Measurements from ENCODE around the gene CDC45. TPM values are rescaled to one million over a fixed set of nuclear protein-coding genes. Genes with fewer than 3 reads are reported as not detected.
"Not testable (repeated sequence)": the region's sequence is repeated elsewhere in the genome, so short reads cannot be mapped to it uniquely, and the experiment has no call there.

CDC45 gene
- total RNA-seq, 1 donor from 2014 or later, result 6.0 TPM

DNA sequence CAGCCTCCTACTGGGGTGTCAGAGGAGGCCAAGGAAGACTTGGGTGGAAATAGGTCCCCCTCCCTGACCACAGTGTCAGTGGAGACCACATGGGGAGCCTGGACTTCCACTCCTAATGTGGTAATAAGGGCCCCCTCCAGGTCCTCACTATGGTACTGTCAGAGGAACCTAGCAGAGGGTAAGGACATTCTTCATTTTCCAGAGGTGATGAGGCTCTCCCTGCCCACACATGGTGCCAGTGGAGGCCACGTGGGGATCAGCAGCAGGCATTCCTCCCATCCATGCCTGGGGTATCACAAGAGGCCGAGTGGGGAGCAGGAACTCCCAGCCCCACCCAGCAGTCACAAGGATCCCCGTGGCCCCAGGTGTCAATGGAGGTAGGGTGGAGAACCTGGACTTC lies 51.0 kb downstream of the CDC45 start:
- DNase-seq, result no peak

DNA sequence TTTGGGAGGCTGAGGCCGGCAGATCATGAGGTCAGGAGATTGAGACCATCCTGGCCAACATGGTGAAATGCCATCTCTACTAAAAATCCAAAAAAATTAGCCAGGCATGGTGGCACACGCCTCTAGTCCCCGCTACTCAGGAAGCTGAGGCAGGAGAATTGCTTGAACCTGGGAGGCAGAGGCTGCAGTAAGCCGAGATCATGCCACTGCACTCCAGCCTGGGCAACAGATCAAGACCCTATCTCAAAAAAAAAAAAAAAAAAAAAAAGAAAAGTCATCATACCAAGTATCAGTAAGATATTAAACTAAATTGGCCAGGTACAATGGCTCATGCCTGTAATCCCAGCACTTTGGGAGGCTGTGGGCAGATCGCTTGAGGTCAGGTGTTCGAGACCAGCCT lies 51.6 kb downstream of the CDC45 start:
- DNase-seq, result not testable (repeated sequence)

DNA sequence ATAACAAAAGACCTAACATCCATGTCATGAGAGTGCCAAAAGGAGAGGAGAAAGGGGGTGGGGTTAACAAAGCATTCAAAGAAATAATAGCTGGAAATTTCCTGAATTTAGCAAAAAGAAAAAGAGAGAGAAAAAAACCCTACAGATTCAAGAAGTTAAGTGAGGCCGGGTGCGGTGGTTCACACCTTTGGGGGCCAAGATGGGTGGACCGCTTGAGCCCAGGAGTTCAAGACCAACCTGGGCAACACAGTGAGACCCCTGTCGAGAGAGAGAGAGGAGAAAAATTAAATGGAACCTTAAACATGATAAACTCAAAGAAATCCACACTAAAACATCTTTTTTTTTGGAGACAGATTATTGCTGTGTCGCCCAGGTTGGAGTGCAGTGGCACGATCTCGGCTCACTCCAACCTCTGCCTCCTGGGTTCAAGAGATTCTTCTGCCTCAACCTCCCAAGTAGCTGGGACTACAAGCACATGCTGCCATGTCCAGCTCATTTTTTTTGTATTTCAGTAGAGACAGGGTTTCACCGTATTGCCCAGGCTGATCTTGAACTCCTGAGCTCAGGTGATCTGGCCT lies 53.4 kb downstream of the CDC45 start:
- DNase-seq, result no peak

DNA sequence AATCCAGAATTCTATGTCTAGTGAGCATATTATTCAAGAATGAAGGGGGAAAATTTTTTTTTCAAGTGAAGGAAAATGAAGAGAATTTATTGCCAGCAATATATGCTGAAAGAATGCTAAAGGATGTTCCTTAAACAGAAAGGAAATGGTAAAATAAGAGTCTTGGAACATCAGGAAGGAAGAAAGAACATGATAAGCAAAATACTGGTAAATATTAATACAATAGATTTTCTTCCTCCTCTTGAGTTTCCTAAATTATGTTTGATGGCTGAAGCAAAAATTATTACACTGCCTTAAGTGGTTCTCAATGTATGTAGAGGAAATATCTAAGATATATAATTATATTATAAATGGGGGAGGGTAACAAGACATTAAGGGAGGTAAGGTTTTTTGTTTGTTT lies 54.1 kb downstream of the CDC45 start:
- no peak for DNase-seq

DNA sequence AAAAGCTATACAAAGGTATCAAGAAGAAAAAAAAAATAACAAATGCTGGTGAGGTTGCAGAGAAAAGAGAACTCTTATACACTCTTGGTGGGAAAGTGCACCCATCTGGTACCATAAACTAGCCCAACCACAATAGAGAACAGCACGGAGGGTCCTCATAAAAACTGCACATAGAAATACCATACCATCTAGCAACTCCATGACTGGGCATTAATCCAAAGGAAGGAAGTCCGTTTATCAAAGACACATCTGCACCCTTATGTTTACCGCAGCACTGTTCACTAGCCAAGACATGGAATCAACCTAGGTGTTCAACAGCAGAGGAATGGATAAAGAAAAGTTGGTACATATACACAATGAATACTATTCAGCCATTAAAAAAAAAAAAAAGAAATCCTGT lies 55.3 kb downstream of the CDC45 start:
- DNase-seq, result no peak

DNA sequence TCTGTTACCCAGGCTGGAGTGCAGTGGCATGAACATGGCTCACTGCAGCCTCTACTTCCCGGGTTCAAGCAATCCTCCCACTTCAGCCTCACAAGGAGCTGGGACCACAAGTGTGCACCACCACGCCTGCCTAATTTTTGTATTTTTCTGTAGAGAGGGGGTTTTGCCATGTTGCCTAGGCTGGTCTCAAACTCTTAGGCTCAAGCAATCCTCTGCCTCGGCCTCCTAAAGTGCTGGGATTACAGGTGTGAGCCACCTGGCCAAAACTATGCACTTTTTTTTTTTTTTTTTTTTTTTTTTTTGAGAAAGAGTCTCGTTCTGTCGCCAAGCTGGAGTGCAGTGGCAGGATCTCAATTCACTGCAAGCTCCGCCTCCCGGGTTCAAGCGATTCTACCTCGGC lies 56.8 kb downstream of the CDC45 start:
- no peak for DNase-seq

DNA sequence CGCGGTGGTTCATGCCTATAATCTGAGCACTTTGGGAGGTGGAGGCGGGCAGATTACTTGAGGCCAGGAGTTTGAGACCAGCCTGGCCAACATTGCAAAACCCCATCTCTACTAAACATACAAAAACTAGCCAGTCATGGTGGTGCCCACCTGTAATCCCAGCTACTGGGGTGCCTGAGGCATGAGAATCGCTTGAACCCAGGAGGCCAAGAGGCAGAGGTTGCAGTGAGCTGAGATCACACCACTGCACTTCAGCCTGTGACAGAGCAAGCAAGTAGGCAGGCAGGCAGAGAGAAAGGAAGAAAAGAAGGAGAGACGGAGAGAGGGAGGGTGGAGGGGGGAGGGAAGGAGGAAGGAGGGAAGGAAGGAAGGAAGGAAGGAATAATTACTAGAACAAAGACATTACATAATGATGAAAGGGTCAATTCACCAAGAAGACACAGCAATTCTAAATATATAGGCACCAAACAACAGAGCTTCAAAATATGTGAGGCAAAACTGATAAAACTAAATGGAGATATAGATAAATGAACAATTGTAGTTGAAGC lies 58.3 kb downstream of the CDC45 start:
- no peak for DNase-seq

DNA sequence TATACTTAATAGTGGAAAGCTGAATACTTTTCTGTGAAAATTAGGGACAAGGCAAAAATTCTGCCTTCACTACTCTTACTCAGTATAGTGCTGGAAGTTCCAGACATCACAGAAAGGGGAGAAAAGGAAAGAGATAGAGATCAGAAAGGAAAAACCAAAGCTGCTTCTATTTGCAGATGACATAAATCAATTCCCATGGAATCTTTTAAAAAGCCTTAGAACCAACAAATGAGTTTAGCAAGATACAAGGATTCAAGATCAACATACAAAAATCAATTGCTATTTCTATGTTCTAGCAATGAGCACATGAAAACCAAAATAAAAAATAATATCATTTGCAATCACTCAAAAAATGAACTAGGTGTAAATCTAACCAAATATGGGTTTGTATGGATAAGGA lies 60.7 kb downstream of the CDC45 start:
- no peak for DNase-seq

DNA sequence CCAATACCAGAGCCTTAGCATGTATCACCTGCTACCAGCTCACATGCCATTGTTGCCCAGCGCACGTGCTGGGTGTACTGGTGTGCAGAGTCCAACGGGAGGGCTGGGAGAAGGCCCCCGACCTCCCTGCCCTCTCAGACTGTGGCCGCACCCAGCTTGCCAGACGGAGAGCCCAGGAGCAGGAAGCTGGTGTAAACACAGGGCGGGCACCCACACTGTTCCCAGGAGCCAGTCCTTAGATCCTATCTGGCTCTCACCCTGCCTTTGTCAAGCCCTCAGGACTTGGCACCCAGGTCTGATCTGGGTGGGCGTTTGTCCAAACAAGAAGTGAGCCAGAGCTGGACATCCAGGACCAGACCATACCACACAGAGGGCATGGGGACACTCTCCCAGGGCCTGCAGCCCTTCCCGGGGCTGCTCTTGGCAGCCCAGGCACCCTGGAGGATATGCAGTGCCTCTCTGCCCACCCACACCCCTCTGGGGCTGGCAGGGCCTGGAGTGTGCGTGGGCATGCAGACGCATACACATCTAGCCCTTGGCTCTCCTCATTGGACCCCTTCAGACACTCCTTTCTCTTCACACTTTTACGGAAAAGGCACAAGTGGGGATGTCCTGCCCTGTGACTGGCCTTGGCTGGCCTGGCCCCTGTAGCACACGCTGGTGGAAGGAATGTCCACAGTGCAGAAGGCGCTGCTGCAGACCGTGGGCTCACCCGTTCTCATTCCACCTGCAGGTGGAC lies 64.4 kb downstream of the CDC45 start:
- no peak for DNase-seq

DNA sequence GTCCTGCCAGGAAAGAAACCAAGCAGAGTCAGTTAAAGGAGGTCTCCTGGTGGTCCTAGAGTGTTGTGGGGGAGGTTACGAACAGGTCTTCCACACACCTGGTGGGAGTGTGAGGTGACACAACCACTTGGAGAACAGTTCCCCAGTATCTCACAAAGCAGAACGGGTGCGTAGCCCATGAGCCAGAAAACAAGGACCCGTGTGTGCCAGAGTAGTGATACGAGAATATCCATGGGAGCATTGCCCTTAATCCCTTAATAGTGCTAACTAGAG lies 66.2 kb downstream of the CDC45 start:
- DNase-seq, result no peak

DNA sequence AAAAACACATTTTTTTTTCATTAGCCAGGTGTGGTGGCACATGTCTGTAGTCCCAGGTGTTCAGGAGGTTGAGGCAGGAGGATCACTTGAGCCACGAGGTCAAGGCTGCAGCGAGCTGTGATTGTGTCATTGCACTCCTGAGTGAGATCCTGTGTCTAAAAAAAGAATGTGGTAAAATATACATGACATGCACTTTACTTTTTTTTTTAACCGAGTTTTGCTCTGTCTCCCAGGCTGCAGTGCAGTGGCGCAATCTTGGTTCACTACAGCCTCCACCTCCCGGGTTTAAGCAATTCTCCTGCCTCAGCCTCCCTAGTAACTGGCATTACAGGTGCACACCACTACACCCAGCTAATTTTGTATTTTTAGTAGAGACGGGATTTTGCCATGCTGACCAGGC lies 67.0 kb downstream of the CDC45 start:
- no peak for DNase-seq

DNA sequence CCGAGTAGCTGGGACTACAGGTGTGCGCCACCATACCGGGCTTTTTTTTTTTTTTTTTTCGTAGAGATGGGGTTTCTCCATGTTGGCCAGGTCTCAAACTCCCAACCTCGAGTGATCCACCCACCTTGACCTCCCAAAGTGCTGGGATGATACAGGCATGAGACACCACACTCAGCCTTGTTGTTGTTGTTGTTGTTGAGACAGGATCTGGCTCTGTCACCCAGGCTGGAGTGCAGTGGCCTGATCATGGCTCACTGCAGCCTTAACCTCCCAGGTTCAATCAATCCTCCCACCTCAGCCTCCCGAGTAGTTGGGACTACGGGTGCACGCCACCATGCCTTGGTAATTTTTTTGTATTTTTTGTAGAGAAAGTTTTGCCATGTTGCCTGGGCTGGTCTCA lies 67.9 kb downstream of the CDC45 start:
- no peak for DNase-seq

DNA sequence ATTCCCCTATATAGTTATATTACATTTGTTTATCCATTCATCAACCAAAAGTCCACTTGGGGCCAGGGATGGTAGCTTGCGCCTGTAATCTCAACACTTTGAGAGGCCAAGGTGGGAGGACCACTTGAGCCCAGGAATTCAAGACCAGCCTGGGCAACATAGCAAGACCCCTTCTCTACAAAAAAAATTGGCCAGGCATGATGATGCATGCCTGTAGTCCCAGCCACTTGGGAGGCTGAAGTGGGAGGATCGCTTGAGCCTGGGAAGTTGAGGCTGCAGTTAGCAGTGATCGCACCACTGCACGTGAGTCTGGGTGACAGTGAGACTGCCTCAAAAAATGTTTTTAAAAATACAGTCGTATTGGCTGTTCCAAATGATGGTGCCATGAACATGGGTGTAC lies 68.7 kb downstream of the CDC45 start:
- not testable (repeated sequence) for DNase-seq

DNA sequence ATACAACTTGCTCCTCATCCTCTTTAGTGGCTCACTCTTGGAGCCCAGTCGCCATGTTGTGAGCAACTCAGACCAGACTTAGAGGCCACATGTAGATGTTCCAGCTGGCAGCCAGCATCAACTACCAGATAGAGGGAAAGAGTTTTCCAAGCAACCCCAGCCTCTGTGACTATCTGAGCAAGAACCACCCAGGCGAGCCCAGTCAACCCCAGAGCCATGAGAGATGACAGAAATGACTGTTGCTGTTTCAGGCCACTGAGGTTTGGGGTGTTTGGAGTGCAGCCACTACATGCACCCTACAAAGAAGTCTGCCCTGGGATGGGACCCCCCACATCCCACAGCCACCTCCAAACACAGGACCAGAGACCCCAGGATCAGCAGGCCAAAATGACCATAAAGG lies 69.2 kb downstream of the CDC45 start:
- DNase-seq, result no peak

DNA sequence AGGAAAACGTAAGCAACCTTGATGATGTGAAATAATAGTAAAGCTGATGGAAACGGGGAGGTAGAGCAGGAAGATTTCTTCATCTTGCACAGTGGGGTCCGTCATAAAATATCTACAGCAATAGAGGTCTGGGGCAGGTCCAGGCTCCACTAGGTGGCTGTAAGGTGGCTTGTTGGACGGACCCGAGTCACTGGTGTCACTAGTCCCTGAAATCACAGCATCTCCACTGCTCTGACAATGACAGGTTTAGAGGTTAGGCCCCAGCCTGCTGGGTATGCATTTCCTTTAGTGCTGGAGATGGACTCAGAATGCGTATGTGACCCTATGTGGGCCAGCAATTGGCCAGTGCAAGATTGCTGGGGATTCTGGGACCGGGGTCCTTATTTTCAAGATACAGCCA lies 69.7 kb downstream of the CDC45 start:
- DNase-seq, result no peak

DNA sequence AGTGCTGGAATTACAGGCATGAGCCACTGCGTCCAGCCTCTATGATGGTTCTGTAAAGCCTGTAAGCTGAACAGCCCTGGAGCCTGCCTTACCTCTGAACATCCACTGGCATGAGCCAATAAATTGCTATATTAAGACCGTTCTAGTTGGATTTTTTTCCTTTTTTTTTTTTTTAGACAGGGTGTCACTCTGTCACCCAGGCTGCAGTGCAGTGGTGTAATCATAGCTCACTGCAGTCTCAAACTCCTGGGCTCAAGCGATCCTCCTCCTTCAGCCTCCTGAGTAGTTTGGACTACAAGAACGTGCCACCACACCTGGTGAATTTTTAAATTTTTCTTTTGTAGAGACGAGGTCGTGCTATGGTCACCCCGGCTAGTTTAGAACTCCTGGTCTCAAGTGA lies 70.7 kb downstream of the CDC45 start:
- no peak for DNase-seq

DNA sequence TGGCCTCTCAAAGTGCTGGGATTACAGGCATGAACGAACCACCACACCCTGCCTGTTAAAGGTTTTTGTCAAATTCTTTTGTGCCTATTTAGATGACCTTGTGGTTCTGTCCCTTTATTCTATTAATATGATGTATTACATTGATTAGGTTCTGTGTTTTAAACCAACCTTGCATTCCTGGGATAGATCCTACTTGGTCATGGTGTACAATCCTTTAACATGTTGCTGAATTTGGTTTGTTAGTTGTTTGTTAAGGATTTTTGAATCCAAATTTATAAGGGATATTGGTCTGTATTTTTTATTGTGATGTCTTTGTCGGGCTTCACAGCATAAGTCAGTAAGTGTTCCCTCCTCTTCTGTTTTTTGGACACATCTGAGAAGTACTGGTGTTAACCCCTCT lies 73.5 kb downstream of the CDC45 start:
- DNase-seq, result no peak

DNA sequence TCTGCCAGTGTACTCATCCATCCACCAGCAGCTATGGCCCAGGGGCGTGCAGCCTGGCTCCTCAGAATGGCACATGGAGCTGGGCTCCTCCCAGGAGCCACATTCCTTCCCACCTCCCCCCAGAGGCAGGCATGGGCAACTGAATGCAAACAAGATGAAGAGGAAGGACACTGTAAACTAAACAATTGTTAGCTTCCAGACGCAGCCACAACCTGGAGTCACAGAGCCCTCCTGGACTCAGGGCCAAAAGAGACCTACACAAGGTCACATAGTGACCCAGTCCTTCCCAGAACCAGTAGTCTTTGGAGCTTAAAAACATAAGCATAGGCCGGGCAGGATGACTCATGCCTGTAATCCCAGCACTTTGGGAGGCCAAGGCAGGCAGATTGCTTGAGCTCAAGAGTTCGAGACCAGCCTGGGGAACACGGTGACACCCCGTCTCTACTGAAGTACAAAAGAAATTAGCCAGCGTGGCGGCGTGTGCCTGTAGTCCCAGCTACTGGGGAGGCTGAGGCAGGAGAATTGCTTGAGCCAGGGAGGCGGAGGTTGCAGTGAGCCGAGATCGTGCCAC lies 75.2 kb downstream of the CDC45 start:
- DNase-seq, result no peak

DNA sequence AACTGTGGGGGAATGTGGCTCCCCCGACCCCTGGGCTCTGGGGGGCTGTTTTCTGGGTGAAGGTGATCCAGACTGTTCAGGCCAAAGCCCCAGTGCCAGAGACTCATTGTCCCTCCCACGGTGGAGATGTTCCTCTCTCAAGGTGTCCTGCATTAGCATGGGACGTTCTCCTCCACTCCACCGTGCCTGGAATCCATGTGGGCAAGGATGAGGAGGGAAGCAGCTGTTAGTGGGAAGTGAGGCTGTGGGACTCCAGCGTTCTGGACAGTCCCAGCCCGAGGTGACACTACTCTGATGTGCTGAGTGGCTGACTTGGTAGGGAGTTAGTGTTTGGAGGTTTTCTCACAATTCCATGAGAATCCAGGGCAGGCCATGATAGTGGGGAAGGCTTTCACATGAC lies 75.9 kb downstream of the CDC45 start:
- DNase-seq, result no peak

DNA sequence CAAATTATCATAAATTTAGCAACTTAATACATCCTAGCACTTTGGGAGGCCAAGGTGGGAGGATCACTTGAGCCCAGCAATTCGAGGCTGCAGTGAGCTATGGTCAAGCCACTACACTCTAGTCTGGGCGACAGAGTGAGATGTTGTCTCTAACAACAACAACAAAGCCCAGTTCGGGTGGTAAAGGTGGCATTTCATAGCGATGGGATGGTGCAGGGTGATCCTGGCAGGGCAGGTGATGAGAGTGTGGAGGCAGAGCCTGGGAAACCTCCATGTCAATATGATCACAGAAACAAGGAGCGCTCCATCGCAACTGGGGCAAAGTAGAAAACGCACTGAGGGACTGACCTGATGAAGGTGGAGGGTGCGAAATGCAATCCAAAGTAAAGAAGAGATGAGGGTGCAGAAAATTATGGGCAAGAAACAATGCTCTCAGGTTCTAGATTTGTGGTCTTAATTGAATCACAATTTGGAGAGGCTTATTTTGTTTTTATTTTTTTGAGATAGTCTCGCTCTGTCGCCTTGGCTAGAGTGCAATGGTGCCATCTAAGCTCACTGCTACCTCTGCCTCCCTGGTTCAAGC lies 77.3 kb downstream of the CDC45 start:
- DNase-seq, result no peak

DNA sequence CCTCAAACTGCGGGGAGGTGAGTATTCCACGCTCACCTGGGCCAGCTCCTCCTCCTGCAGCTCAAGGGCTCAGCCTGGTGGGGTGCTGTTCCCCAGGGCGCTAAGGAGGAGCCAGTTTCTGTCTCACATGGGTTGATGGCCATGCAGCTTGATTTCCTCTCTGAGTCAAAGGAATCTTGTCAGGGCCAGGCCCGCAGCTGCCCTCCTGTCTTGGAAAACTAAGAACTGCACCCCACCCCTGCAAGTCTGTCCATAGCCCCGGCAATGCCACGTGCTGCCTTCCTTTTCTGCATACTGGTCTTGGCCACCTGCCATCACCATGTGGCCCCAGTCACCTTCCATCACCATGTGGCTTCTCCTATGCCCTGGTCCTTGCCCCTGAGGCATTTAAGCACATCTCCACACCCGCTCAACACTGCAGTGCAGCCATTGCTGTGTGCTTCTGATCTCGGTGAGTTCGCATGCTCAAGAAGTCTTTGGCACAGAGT lies 79.6 kb downstream of the CDC45 start:
- DNase-seq, result no peak

DNA sequence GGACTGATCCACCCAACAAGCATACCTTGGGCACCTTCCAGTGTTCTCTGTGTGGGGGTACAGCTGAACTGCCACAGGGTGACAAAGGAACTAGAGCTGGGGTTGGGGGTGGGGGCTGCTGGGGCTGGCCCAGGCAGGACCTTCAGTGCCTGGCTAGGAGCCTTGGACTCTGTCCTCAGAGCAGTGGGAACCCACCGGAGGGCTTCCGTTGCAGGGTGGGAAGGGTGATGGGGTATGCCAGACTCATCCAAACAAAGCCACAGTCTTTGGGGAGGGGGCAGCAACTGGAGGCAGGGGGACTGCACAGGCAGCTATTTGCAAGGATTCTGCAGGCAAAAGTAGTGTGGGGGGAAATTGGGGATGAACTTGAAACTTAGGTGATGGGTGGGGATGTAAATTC lies 80.2 kb downstream of the CDC45 start:
- DNase-seq, result no peak

Measured in skin of body (tissue), 2 donors.